GM12874 (cell line): Measurements from ENCODE around the gene HTT.

Experiments used
- TF ChIP-seq, protein P1 (sequence below): IDR thresholded peaks from 2 replicates; pipeline ENCODE4 v1.5.1; 2011; ENCODE audit warnings: low read depth, mild to moderate bottlenecking, control low read depth, low read length, moderate library complexity; ENCODE audit not compliant: insufficient read depth

Gene HTT

GRCh38 chr4:3221996-3222395 is 147.5 kb downstream of the HTT start:
- TF ChIP-seq, protein P1, sequence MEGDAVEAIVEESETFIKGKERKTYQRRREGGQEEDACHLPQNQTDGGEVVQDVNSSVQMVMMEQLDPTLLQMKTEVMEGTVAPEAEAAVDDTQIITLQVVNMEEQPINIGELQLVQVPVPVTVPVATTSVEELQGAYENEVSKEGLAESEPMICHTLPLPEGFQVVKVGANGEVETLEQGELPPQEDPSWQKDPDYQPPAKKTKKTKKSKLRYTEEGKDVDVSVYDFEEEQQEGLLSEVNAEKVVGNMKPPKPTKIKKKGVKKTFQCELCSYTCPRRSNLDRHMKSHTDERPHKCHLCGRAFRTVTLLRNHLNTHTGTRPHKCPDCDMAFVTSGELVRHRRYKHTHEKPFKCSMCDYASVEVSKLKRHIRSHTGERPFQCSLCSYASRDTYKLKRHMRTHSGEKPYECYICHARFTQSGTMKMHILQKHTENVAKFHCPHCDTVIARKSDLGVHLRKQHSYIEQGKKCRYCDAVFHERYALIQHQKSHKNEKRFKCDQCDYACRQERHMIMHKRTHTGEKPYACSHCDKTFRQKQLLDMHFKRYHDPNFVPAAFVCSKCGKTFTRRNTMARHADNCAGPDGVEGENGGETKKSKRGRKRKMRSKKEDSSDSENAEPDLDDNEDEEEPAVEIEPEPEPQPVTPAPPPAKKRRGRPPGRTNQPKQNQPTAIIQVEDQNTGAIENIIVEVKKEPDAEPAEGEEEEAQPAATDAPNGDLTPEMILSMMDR = no peak

DNA sequence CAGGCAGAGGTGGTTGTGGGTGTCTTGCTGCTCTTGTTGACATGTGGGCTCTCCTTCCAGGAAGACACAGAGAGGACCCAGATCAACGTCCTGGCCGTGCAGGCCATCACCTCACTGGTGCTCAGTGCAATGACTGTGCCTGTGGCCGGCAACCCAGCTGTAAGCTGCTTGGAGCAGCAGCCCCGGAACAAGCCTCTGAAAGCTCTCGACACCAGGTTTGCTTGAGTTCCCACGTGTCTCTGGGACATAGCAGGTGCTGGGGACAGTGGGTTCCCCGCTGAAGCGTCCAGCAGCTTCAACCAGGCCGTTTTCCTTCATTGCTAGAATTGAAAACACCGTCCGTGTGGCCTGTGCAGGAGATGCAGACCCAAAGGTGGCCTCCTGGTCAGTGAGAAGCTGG is 148.9 kb downstream of the HTT start:
- TF ChIP-seq, protein P1 = no peak

- TF ChIP-seq, protein P1 = no peak
Observed at GRCh38 chr4:3223956-3224748, 149.7 kb downstream of the HTT start.

DNA sequence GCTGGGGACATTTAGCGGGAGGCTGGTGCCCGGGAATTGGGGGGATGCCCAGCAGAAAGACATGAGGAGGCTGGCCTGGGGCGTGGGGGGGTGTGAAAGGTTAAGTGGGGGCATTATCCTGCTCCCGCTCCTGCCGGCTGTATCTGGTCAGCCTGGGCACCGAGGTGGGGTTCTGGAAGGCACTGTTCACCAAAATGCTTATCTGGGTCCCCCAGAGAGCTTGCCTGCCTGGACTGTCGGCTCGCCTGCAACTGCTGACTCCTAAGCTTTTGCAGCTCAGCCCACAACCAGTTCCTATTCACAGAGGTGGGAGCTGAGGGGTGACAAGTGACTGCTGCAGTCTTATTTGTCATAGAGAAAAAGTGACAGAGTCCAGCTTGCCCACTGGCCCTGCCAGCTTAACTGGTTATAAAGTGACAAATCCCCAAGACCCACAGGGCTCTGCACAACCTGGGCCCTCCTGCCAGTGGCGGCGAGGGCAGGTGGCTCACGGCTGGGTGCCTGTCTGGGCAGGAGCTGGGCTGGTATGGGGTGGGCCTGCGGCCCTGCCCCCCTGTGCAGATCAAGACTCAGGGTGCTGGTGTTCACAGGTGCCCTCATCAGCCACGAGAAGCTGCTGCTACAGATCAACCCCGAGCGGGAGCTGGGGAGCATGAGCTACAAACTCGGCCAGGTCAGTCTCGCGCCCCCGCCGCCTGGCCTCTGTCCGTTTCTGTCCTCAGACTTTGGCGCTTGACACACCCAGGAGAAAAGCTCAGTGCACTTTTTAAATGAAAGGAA is 150.8 kb downstream of the HTT start:
- TF ChIP-seq, protein P1 = no peak

GRCh38 chr4:3225936-3226335 is 151.5 kb downstream of the HTT start:
- TF ChIP-seq, protein P1 = no peak

- TF ChIP-seq, protein P1 = no peak
Observed at GRCh38 chr4:3226467-3226866, 152.0 kb downstream of the HTT start.

DNA sequence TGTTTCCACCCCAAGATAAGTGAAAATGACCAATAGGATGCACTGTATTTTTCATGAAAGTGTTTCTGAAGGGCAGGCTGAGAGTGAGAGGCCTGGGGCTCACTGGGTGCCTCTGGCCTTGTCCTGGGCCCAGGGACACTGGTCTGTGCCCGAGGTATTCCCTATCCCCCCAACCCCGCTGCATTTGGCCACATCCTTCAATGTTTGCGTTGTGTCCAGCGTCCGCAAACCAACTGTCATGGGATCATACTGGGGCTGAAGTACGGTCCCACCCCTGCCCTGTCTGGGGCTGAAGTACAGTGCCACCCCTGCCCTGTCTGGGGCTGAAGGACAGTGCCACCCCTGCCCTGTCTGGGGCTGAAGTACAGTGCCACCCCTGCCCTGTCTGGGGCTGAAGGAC is 152.5 kb downstream of the HTT start:
- TF ChIP-seq, protein P1 = no peak
